Skeletal muscle satellite cell (primary cell): ENCODE data around the gene TMEM151A.
"Not testable (repeated sequence)": the region's sequence is repeated elsewhere in the genome, so short reads cannot be mapped to it uniquely, and the experiment has no call there.

Experiments used
- H3K27me3 ChIP-seq: 2 replicates; pipeline ENCODE4 v1.7.0; 2013; ENCODE audit warnings: low read length; ENCODE audit not compliant: control insufficient read depth, insufficient read depth
- H3K36me3 ChIP-seq: 2 replicates; pipeline ENCODE4 v1.7.0; 2013; ENCODE audit warnings: mild to moderate bottlenecking, control low read depth, low read length; ENCODE audit not compliant: insufficient read depth
- H3K4me1 ChIP-seq: 2 replicates; pipeline ENCODE4 v1.7.0; 2013; ENCODE audit warnings: low read length; ENCODE audit not compliant: control insufficient read depth, insufficient read depth
- H3K4me2 ChIP-seq: 2 replicates; pipeline ENCODE4 v1.7.0; 2013; ENCODE audit warnings: mild to moderate bottlenecking, low read length
- H3K4me3 ChIP-seq: 2 replicates; pipeline ENCODE4 v1.7.0; 2013; ENCODE audit warnings: low read length
- H3K9ac ChIP-seq: 2 replicates; pipeline ENCODE4 v1.7.0; 2013; ENCODE audit warnings: mild to moderate bottlenecking, low read depth, low read length, moderate library complexity
- H3K9me3 ChIP-seq: replicated peaks from 2 replicates; pipeline ENCODE4 v1.7.0; 2013; ENCODE audit warnings: mild to moderate bottlenecking, control low read depth, low read length

TMEM151A gene

DNA sequence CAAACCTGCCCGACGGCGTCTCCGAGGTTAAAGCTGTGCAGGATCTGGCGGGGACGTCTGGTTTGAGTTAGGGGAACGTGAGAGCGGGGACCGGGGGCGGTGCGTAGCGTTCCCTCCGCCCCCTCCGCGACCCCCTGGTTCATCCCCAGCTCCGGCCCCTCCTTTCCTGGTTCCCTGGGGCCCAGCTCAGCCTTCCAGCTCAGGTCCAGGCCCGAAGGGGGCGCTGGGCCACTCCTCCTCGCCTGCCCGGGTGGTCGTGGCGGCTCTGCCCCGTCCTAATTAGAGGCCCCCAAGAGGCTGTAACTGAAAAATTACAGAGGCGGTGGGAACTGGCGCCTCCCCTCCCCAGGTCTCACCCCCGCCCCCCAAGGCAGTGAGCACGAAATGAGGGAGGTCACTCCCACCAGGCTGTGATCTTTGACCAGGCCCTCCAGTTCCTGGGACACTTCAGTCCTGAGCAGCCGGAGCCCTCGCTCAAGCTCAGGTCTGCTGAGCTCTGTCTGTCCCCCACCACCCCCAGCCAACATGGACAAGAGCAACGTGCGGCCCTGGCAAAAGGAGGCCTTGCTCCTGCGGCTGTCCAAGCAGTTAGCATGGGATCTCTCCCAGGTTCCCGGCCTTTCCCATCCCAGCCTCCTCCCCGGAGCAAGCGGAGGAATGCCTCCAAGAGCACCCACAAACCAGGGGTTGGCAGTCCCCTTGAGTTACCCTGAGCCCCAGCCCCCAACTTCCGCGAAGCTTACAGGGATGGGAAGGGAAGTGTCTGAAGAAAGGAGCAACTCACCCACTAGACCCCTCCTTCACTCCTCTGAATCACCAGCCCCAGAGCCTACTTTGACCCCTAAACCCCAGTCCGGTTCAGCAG lies 21.9 kb downstream of the TMEM151A start:
- Histone ChIP-seq H3K36me3 (no peaks in the 10 kb centered on the region), H3K4me1 (peaks cover 35% of the 10 kb centered on the region), H3K4me3 (peak overlapping the region; percentile 38), H3K4me2 (peak overlapping the region; percentile 66), H3K27me3 (peaks cover 20% of the 10 kb centered on the region), H3K9me3 (no peaks in the 10 kb centered on the region), H3K9ac (peak overlapping the region; percentile 43)

DNA sequence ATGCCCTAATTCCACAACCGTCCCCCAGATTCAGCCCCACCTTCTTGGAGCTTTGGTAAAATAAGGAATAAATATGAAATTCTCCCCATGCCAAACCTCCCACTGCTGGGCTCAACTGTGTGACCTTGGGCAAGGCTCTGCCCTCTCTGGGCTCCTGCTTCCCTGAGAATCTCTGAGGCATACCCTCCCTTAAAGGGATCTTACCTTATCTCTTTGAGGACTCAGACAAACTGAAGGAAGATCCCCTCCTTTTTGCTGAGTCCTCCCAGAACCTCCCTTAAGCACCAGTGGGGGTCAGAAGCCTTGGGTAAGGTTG lies 22.4 kb downstream of the TMEM151A start:
- no peaks in the 10 kb centered on the region for H3K9me3 ChIP-seq
- H3K4me1 ChIP-seq: peaks cover 41% of the 10 kb centered on the region
- no peak overlapping the region for H3K4me2 ChIP-seq
- H3K27me3 ChIP-seq: peaks cover 17% of the 10 kb centered on the region
- no peaks in the 10 kb centered on the region for H3K36me3 ChIP-seq
- H3K9ac ChIP-seq: no peak overlapping the region
- H3K4me3 ChIP-seq: no peak overlapping the region

DNA sequence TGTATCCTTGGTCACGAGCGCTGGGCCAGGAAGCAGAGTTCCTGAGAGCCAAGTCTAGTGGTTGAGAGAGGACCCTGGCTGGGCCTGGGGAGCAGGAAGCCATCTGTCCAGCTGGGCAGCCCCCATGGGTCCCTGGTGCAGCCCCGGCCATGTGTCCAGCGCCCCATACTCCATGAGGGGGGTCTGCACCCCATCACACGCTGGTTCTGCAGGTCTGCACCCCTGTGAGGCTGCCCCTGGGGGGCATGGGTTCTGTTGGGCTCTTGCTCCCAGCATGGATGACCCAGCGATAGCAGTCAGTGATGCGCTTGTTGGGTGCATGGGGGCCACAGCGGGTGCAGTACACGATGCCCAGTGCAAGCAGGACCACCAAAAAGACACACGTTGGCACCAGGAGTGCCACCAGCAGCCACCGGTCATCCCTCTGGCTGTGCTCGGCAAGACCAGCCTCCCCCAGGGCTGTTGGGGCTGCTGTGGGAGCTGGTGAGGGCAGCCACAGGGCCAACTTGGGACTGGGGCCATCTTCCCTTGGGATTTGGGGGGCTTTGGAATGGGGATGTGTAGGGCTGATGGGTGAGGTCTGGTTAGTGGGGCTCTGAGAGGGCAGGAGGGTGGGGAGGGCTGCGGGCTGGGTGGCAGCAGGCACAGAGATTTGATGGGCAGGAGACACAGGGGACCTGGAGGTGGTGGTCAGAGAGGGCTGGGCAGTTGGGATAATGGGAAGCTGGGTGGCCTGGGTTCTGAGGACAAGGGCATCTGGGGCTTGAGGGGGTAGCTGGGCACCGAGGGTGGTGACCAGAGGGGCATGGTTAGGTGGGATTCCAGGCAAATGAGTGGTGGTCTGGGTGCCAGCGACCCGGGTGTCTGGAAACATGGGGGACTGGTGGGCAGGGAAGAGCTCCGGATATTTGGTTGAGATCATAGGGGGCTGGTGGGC lies 23.1 kb downstream of the TMEM151A start:
- Histone ChIP-seq H3K4me3 (no peak overlapping the region), H3K4me1 (peaks cover 41% of the 10 kb centered on the region), H3K36me3 (no peaks in the 10 kb centered on the region), H3K27me3 (peaks cover 11% of the 10 kb centered on the region), H3K9me3 (no peaks in the 10 kb centered on the region), H3K4me2 (no peak overlapping the region), H3K9ac (no peak overlapping the region)

DNA sequence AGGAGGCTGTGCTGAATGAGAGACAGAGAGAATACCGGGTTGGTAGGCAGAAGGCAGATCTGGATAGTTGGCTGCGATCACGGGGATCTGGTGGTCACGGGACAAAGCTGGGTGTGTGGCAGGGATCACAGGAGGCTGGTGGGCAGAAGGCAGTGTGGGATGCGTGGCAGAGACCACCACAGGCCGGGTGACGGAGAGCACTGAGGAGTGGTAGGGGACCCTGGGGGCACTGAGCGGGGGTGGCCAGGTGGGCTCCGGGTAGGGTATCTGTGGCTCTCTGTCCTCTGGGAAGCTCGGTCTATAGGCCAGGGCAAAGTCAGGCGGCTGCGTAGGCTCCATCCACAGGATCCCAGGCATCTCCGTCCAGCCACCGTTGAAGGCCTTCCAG lies 23.8 kb downstream of the TMEM151A start:
- Histone ChIP-seq H3K36me3 (no peaks in the 10 kb centered on the region), H3K4me1 (peaks cover 41% of the 10 kb centered on the region), H3K9me3 (no peaks in the 10 kb centered on the region), H3K4me3 (no peak overlapping the region), H3K27me3 (peaks cover 9% of the 10 kb centered on the region), H3K4me2 (no peak overlapping the region), H3K9ac (no peak overlapping the region)

DNA sequence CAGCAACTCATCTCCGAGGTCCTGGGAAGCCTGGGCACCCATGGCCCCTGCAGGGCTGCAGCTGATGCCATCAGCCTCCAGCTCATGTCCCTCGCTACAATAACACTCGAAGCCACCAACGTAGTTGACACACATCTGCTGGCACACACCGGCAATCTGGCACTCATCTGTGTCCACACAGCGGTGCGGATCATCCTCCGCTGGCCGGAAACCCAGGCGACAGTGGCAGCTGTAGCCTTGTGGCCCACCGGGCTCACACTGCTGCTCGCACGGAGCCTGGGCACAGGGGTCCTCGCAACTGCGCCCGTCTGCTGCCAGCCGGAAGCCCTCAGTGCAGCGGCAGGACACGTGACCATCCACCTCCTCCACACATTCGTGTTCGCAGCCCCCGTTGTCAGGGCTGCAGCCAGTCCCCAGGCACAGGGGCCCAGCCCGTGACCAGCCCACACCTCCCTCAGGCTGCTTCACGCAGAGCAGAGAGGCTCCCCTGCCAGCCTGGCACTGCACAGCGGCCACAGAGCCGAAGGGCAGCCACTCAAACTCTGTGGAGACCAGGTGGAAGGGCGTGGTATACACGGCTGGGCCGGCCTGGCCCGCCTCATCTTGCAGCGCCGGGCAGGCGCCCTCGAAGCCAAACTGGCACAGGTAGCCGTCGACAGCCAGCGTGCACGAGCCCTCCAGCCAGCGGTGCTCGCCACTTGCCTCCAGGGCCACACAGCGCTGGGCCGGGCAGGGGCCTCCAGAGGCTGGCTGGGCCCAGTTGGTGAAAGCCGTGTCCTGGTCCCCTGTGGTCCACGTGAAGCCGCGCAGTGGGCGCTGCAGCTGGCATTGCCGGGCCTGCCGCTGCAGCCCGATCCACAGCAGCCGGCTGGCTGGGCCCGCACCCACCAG lies 24.5 kb downstream of the TMEM151A start:
- Histone ChIP-seq H3K27me3 (peaks cover 9% of the 10 kb centered on the region), H3K4me3 (no peak overlapping the region), H3K4me1 (peaks cover 41% of the 10 kb centered on the region), H3K36me3 (no peaks in the 10 kb centered on the region), H3K9me3 (no peaks in the 10 kb centered on the region), H3K4me2 (peak overlapping the region; percentile 56), H3K9ac (no peak overlapping the region)

DNA sequence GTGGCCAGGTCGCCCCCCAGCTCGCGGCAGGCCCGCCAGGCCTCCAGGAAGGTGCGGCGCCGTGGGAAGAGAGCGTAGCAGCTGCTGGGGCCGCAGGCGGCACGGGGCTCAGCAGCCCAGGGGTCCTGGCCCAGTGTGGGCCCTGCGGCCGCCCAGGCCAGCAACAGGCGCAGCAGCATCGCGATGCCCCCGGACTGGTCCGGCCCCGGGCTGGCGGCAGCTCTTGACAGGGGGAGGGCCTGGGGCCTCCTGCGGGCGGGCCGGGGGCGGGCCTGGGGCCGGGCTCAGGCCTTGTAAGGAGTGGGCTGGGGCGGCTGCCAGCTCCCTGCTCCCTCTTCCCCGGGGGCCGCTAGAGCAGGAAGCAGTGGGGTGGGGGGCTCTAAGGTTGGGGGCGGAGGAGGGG lies 25.2 kb downstream of the TMEM151A start, which contains the start of gene CD248:
Gene CD248 (minus strand): TSS at position 196 of the 403 bp plus-strand sequence. CDS start 17 bp downstream, at position 179.
- Histone ChIP-seq H3K9ac (no peak within 1 kb of the TSS), H3K36me3 (no peaks in the 10 kb centered on the region), H3K4me3 (no peak within 1 kb of the TSS), H3K27me3 (peaks cover 9% of the 10 kb centered on the region), H3K9me3 (no peaks in the 10 kb centered on the region), H3K4me2 (peak within 1 kb of the TSS; percentile 56), H3K4me1 (peaks cover 41% of the 10 kb centered on the region)

DNA sequence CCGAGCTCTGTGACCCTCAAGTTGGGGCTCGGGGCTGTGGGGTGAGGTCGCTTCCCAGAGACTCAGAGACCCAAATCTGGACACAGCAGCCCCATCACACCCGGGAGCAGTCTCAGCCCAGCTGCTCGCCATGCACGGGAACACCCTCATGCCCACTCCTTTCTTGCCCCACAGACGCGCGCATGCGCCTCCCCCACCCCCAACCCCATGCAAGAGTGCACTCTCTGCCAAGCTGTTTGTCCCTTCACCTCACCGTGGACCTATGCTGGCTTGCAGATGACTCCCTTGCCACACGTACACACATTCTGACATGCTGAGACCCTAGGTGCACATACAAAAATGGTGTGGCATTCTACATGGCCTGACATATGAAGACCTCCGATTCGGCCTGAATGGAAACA lies 25.6 kb downstream of the TMEM151A start:
- Histone ChIP-seq H3K4me3 (no peak overlapping the region), H3K9ac (no peak overlapping the region), H3K9me3 (no peaks in the 10 kb centered on the region), H3K4me1 (peaks cover 41% of the 10 kb centered on the region), H3K36me3 (no peaks in the 10 kb centered on the region), H3K27me3 (peaks cover 9% of the 10 kb centered on the region), H3K4me2 (no peak overlapping the region)

DNA sequence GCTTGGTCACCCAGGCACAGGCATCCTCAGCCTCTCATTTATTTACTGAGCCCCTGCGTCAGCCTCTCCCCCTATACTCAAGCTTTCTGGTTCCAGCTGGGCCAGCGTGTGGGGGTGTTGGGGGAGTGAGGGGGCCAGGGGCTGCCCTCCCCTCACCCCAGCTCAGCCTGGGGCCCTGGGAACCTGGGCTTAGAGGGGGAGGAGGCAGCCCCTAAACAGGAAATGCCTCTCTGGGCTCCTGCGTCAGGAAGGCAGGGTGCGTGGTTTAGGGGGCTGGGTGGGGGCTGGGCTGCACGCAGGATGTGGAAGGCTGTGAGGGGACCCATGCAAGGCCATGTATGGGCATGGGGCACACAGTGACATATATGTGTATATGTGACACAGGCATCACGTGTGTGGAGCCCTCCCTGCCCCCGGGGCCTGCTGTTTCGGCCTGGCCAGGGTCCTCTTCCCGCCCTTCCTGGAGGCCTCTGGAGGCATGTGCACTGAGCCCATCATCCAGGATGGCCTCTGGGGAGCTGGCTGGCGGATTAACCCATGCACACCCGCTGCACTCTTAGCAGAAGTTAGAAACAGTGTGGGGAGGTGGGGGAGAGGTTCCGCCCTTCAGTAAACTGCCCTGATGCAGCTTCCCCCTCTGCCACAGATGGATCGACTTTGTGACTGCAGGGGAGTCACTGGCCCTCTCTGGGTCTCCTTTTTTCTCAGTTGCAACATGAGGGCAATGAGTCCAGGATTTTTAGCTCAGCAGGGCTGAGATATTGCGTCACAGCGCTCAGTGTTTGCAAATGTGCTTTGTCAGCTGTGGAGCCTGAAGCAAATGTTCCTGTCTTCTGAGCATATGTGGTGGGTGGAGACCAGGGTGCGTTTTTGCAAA lies 26.3 kb downstream of the TMEM151A start:
- Histone ChIP-seq H3K4me3 (no peak overlapping the region), H3K9ac (no peak overlapping the region), H3K4me1 (peaks cover 40% of the 10 kb centered on the region), H3K9me3 (no peaks in the 10 kb centered on the region), H3K4me2 (no peak overlapping the region), H3K27me3 (peaks cover 9% of the 10 kb centered on the region), H3K36me3 (no peaks in the 10 kb centered on the region)

DNA sequence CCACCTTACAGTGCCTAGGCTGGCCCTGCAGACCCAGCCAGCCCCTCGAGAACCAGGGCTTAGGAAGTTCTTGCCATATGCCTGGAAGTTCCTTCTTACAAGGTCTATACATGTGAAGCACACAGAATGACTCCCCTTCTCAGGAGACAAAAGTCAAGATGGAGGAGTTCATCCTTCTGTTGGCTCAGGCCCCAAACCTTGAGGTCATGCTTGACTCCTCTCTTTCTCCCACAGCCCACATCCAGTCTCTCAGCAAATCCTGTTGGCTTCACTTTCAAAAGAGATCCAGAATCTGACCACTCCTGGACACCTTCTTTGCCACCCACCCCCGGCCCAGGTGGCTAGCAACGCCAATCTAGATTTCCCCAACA lies 26.9 kb downstream of the TMEM151A start:
- Histone ChIP-seq H3K4me3 (no peak overlapping the region), H3K4me1 (peaks cover 34% of the 10 kb centered on the region), H3K9me3 (no peaks in the 10 kb centered on the region), H3K27me3 (peaks cover 9% of the 10 kb centered on the region), H3K4me2 (no peak overlapping the region), H3K36me3 (no peaks in the 10 kb centered on the region), H3K9ac (no peak overlapping the region)

DNA sequence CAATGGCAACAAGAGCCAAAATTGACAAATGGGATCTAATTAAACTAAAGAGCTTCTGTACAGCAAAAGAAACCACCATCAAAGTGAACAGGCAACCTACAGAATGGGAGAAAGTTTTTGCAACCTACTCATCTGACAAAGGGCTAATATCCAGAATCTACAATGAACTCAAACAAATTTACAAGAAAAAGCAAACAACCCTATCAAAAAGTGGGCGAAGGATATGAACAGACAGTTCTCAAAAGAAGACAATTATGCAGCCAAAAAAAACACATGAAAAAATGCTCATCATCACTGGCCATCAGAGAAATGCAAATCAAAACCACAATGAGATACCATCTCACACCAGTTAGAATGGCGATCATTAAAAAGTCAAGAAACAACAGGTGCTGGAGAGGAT lies 28.6 kb downstream of the TMEM151A start:
- not testable (repeated sequence) for H3K36me3 ChIP-seq, H3K4me2 ChIP-seq, H3K9ac ChIP-seq, H3K4me3 ChIP-seq, H3K9me3 ChIP-seq, H3K27me3 ChIP-seq
- H3K4me1 ChIP-seq: peaks cover 42% of the 10 kb centered on the region
